H9 (cell line): Measurements from ENCODE around the gene SERPINA5. TPM values are rescaled to one million over a fixed set of nuclear protein-coding genes. Genes with fewer than 3 reads are reported as not detected.

Source experiments
- DNase-seq: peaks from one replicate; pipeline ENCODE4 v3.0.0-alpha.2; 2017
- H2AFZ ChIP-seq: one replicate; pipeline ENCODE4 v1.6.1; 2013; ENCODE audit warnings: mild to moderate bottlenecking, low read length, control low read depth, moderate library complexity
- H2AK5ac ChIP-seq: 2 replicates; pipeline ENCODE4 v1.6.1; 2013; ENCODE audit warnings: low read length, control low read depth, mixed read lengths; ENCODE audit not compliant: insufficient read length
- H2BK120ac ChIP-seq: one replicate; pipeline ENCODE4 v1.6.1; 2013; ENCODE audit warnings: low read depth, mild to moderate bottlenecking, low read length, control low read depth, inconsistent platforms; ENCODE audit not compliant: poor library complexity, severe bottlenecking
- H2BK12ac ChIP-seq: 2 replicates; pipeline ENCODE4 v1.6.1; 2013; ENCODE audit warnings: low read length, control low read depth, mixed read lengths, low read depth; ENCODE audit not compliant: insufficient read length
- H2BK15ac ChIP-seq: 2 replicates; pipeline ENCODE4 v1.6.1; 2013; ENCODE audit warnings: low read depth, low read length, control low read depth
- H2BK20ac ChIP-seq: one replicate; pipeline ENCODE4 v1.6.1; 2013; ENCODE audit warnings: low read depth, mild to moderate bottlenecking, low read length, control low read depth, inconsistent platforms; ENCODE audit not compliant: poor library complexity, severe bottlenecking
- H2BK5ac ChIP-seq: 2 replicates; pipeline ENCODE4 v1.6.1; 2013; ENCODE audit warnings: low read length, control low read depth, mixed read lengths; ENCODE audit not compliant: insufficient read length
- H3K14ac ChIP-seq: 2 replicates; pipeline ENCODE4 v1.6.1; 2013; ENCODE audit warnings: low read length, control low read depth; ENCODE audit not compliant: insufficient read depth
- H3K18ac ChIP-seq: 2 replicates; pipeline ENCODE4 v1.6.1; 2013; ENCODE audit warnings: low read depth, mild to moderate bottlenecking, mixed read lengths, low read length, control low read depth; ENCODE audit not compliant: insufficient read length
- H3K23ac ChIP-seq: 2 replicates; pipeline ENCODE4 v1.6.1; 2013; ENCODE audit warnings: low read length, control low read depth, mixed read lengths, low read depth; ENCODE audit not compliant: insufficient read length
- H3K23me2 ChIP-seq: 2 replicates; pipeline ENCODE4 v1.6.1; 2013; ENCODE audit warnings: low read depth, mild to moderate bottlenecking, mixed read lengths, low read length, control low read depth; ENCODE audit not compliant: insufficient read length, poor library complexity, severe bottlenecking
- H3K27ac ChIP-seq: 2 replicates; pipeline ENCODE4 v1.5.1; 2013; ENCODE audit warnings: low read length, control low read depth, mixed read lengths, low read depth; ENCODE audit not compliant: insufficient read length
- H3K27me3 ChIP-seq: 2 replicates; pipeline ENCODE4 v1.6.1; 2013; ENCODE audit warnings: low read length, control low read depth, inconsistent platforms; ENCODE audit not compliant: insufficient read depth
- H3K4ac ChIP-seq: 2 replicates; pipeline ENCODE4 v1.6.1; 2013; ENCODE audit warnings: low read depth, mild to moderate bottlenecking, control low read depth, inconsistent platforms, low read length, moderate library complexity
- H3K4me1 ChIP-seq: 2 replicates; pipeline ENCODE4 v1.6.1; 2013; ENCODE audit warnings: low read length, control low read depth, inconsistent platforms; ENCODE audit not compliant: insufficient read depth
- H3K4me2 ChIP-seq: 2 replicates; pipeline ENCODE4 v1.6.1; 2013; ENCODE audit warnings: low read length, control low read depth, mixed read lengths; ENCODE audit not compliant: insufficient read length, insufficient read depth
- H3K56ac ChIP-seq: 2 replicates; pipeline ENCODE4 v1.6.1; 2013; ENCODE audit warnings: low read depth, mild to moderate bottlenecking, mixed read lengths, low read length, control low read depth; ENCODE audit not compliant: insufficient read length
- H3K79me1 ChIP-seq: 2 replicates; pipeline ENCODE4 v1.6.1; 2013; ENCODE audit warnings: low read depth, mild to moderate bottlenecking, moderate library complexity, low read length, control low read depth, inconsistent platforms; ENCODE audit not compliant: insufficient read depth, poor library complexity, severe bottlenecking
- H3K79me2 ChIP-seq: 2 replicates; pipeline ENCODE4 v1.6.1; 2013; ENCODE audit warnings: low read length, control low read depth, inconsistent platforms; ENCODE audit not compliant: insufficient read depth
- H3K9ac ChIP-seq: 2 replicates; pipeline ENCODE4 v1.6.1; 2013; ENCODE audit warnings: low read length, control low read depth, mixed read lengths; ENCODE audit not compliant: insufficient read length; ENCODE audit errors: extremely low read depth
- H3K9me3 ChIP-seq: one replicate; pipeline ENCODE4 v1.6.1; 2013; ENCODE audit warnings: low read depth, low read length, inconsistent platforms; ENCODE audit not compliant: control insufficient read depth
- H3T11ph ChIP-seq: one replicate; pipeline ENCODE4 v1.6.1; 2013; ENCODE audit warnings: mild to moderate bottlenecking, low read length, control low read depth, inconsistent platforms
- H4K20me1 ChIP-seq: one replicate; pipeline ENCODE4 v1.6.1; 2013; ENCODE audit not compliant: control insufficient read depth, insufficient read length, insufficient read depth
- H4K5ac ChIP-seq: 2 replicates; pipeline ENCODE4 v1.6.1; 2013; ENCODE audit warnings: low read depth, mild to moderate bottlenecking, mixed read lengths, low read length, control low read depth; ENCODE audit not compliant: insufficient read length
- H4K8ac ChIP-seq: replicated peaks from 2 replicates; pipeline ENCODE4 v1.6.1; 2013; ENCODE audit warnings: low read length, control low read depth, mixed read lengths, low read depth; ENCODE audit not compliant: insufficient read length
- H4K91ac ChIP-seq: 2 replicates; pipeline ENCODE4 v1.6.1; 2013; ENCODE audit warnings: low read depth, mild to moderate bottlenecking, moderate library complexity, mixed read lengths, low read length, control low read depth; ENCODE audit not compliant: insufficient read length
- H3K27ac Mint-ChIP-seq, 3 experiments: 2 replicates in 2 of 3; 3 replicates in 1 of 3; pipeline ENCODE4 v1.8.0; 2020 to 2021; ENCODE audit warnings: mixed read lengths in 3 of 3, mild to moderate bottlenecking in 1 of 3, moderate library complexity in 1 of 3
- H3K27me3 Mint-ChIP-seq: 2 replicates; pipeline ENCODE4 v1.8.0; 2021; ENCODE audit warnings: low read depth, mild to moderate bottlenecking, moderate library complexity, mixed read lengths
- H3K36me3 Mint-ChIP-seq, 3 experiments: 2 replicates in 2 of 3; 3 replicates in 1 of 3; pipeline ENCODE4 v1.8.0; 2020 to 2021; ENCODE audit warnings: low read depth in 3 of 3, mixed read lengths in 3 of 3; ENCODE audit not compliant: insufficient read depth in 1 of 3
- H3K4me1 Mint-ChIP-seq, 2 experiments: 2 replicates each; pipeline ENCODE4 v1.8.0; 2020; ENCODE audit warnings: mixed read lengths in 2 of 2
- H3K4me3 Mint-ChIP-seq, 2 experiments: 2 replicates in 1 of 2; 3 replicates in 1 of 2; pipeline ENCODE4 v1.8.0; 2020 to 2021; ENCODE audit warnings: mild to moderate bottlenecking in 2 of 2, mixed read lengths in 2 of 2, moderate library complexity in 1 of 2
- H3K9me3 Mint-ChIP-seq, 2 experiments: 2 replicates in 1 of 2; 3 replicates in 1 of 2; pipeline ENCODE4 v1.8.0; 2020; ENCODE audit warnings: mild to moderate bottlenecking in 2 of 2, mixed read lengths in 2 of 2, moderate library complexity in 1 of 2
- CTCF ChIP-seq: fragments of 200-600 bp; sonication (generic); conservative IDR thresholded peaks from 3 replicates; pipeline ENCODE4 v1.8.0; 2021; ENCODE audit warnings: antibody characterized with exemption, mild to moderate bottlenecking
- WGBS: extraction: QIAGEN DNeasy Blood & Tissue Kit; methylation state at CpG from one replicate; pipeline ENCODE4 v1.1.7; 2013; ENCODE audit warnings: missing lambda C conversion rate, low lambda C conversion rate, mixed read lengths; ENCODE audit not compliant: insufficient read length; ENCODE audit errors: extremely low coverage; 5-methylcytosine and 5-hydroxymethylcytosine counted together
- total RNA-seq: library from RNA; stranded (reverse); gene quantifications from 2 replicates; pipeline ENCODE4 v1.2.1, GENCODE V29; 2021

SERPINA5 gene
- total RNA-seq, 1 experiment from 2014 or later = 1.1 TPM

GRCh38 chr14:94619297-94619696, 38.1 kb downstream of the SERPINA5 start:
- Histone ChIP-seq H4K5ac (no peak overlapping the region), H3K27ac (no peak overlapping the region), H2AFZ (no peak overlapping the region), H4K8ac (no peak overlapping the region), H3T11ph (no peak overlapping the region), H3K79me1 (no peaks in the 10 kb centered on the region), H3K9me3 (peaks cover 9% of the 10 kb centered on the region), H3K4me1 (no peaks in the 10 kb centered on the region), H3K14ac (no peak overlapping the region), H3K79me2 (no peaks in the 10 kb centered on the region), H2BK15ac (no peak overlapping the region), H3K4me2 (no peak overlapping the region), H2BK120ac (no peak overlapping the region), H2BK20ac (no peak overlapping the region), H3K18ac (no peak overlapping the region), H4K91ac (no peak overlapping the region), H3K23me2 (no peaks in the 10 kb centered on the region), H4K20me1 (no peaks in the 10 kb centered on the region), H3K23ac (no peak overlapping the region), H3K9ac (no peak overlapping the region), H3K56ac (no peak overlapping the region), H3K4ac (no peak overlapping the region), H2BK5ac (no peak overlapping the region), H2AK5ac (no peak overlapping the region), H2BK12ac (no peak overlapping the region), H3K27me3 (no peaks in the 10 kb centered on the region)
- Mint-ChIP-seq H3K4me3 (no peak overlapping the region), H3K36me3 (peaks cover 2 to 25% (median 14%) of the 10 kb centered on the region in 3 experiments; a peak in 6 of 7 replicates), H3K27ac (no peak overlapping the region), H3K27me3 (peaks cover 14% of the 10 kb centered on the region), H3K9me3 (peaks cover 35 to 40% of the 10 kb centered on the region in 2 experiments), H3K4me1 (peaks cover 5 to 7% of the 10 kb centered on the region in 2 experiments)
- no peak for DNase-seq
- no peak for TF ChIP-seq CTCF
- WGBS = no CpG with 5 or more reads among the region's 6 CpGs
